SK-N-SH (cell line): ENCODE measurements around the gene BOD1L1. TPM values are rescaled to one million over a fixed set of nuclear protein-coding genes. Genes with fewer than 3 reads are reported as not detected.

Experiments used
- CTCF ChIA-PET: fragments of 300-600, 350-600 bp; formaldehyde crosslinking; extraction: SDS; loops from one replicate; lab custom pipeline; 2021; lab: Yijun Ruan, JAX
- POLR2A ChIA-PET: fragments of 350-600 bp; sonication (Branson Sonifier 250); formaldehyde crosslinking; extraction: SDS; loops from one replicate; lab custom pipeline; 2020; ENCODE audit warnings: antibody characterized with exemption, inconsistent platforms; lab: Yijun Ruan, JAX
- DNase-seq: peaks from one replicate; pipeline ENCODE4 v3.0.0; 2012
- H2AFZ ChIP-seq: fragments of 200-600 bp; sonication (generic); 2 replicates; pipeline ENCODE4 v1.8.1; 2016; ENCODE audit warnings: antibody characterized with exemption, mild to moderate bottlenecking, low read depth
- H3F3A ChIP-seq: fragments of 200-600 bp; sonication (generic); replicated peaks from 2 replicates; pipeline ENCODE3; 2016; ENCODE audit warnings: antibody characterized with exemption, mild to moderate bottlenecking; ENCODE audit not compliant: insufficient read depth
- H3K27ac ChIP-seq, 2 experiments: fragments of 200-500 bp in 1 of 2; fragments of 200-600 bp in 1 of 2; sonication (Bioruptor generic) in 1 of 2; sonication (generic), shearing (Covaris generic) in 1 of 2; 2 replicates each; pipeline versions ENCODE4 v1.5.1 to v1.6.1; 2014 to 2016; ENCODE audit warnings: low read depth in 2 of 2, inconsistent platforms in 1 of 2, low read length in 1 of 2, mild to moderate bottlenecking in 1 of 2, mixed read lengths in 1 of 2
- H3K27me3 ChIP-seq: fragments of 200-600 bp; sonication (generic), shearing (Covaris generic); 2 replicates; pipeline ENCODE4 v1.6.1; 2016; ENCODE audit warnings: mixed run types; ENCODE audit not compliant: insufficient read depth
- H3K36me3 ChIP-seq, 2 experiments: fragments of 200-500 bp in 1 of 2; fragments of 200-600 bp in 1 of 2; sonication (Bioruptor generic) in 1 of 2; sonication (generic) in 1 of 2; replicated peaks in 1 of 2; 2 replicates each; pipeline versions ENCODE3 to v1.5.1; 2014 to 2016; ENCODE audit warnings: low read length in 1 of 2, mild to moderate bottlenecking in 1 of 2; ENCODE audit not compliant: insufficient read depth in 2 of 2, control insufficient read depth in 1 of 2
- H3K4me1 ChIP-seq, 2 experiments: fragments of 200-500 bp in 1 of 2; fragments of 200-600 bp in 1 of 2; sonication (Bioruptor generic) in 1 of 2; sonication (generic), shearing (Covaris generic) in 1 of 2; 2 replicates each; pipeline versions ENCODE4 v1.5.1 to v1.6.1; 2014 to 2016; ENCODE audit warnings: low read depth in 1 of 2, low read length in 1 of 2, mixed run types in 1 of 2; ENCODE audit not compliant: insufficient read depth in 2 of 2, control insufficient read depth in 1 of 2
- H3K4me2 ChIP-seq: fragments of 200-600 bp; sonication (generic), shearing (Covaris generic); 2 replicates; pipeline ENCODE4 v1.6.1; 2017; ENCODE audit warnings: mixed run types
- H3K4me3 ChIP-seq, 2 experiments: fragments of 200-500 bp in 1 of 2; fragments of 200-600 bp in 1 of 2; sonication (Bioruptor generic) in 1 of 2; sonication (generic), shearing (Covaris generic) in 1 of 2; 2 replicates each; pipeline versions ENCODE4 v1.5.1 to v1.8.1; 2014 to 2016; ENCODE audit warnings: low read depth in 2 of 2, inconsistent platforms in 1 of 2, low read length in 1 of 2, mild to moderate bottlenecking in 1 of 2, mixed read lengths in 1 of 2, moderate library complexity in 1 of 2
- H3K79me2 ChIP-seq: fragments of 200-600 bp; sonication (generic); 2 replicates; pipeline ENCODE4 v1.8.1; 2017; ENCODE audit warnings: mild to moderate bottlenecking; ENCODE audit not compliant: insufficient read depth
- H3K9ac ChIP-seq: fragments of 200-600 bp; sonication (generic); 2 replicates; pipeline ENCODE4 v1.6.1; 2017; ENCODE audit warnings: mixed run types
- H3K9me2 ChIP-seq: fragments of 200-600 bp; sonication (generic); 2 replicates; pipeline ENCODE4 v1.6.1; 2017; ENCODE audit warnings: mixed run types
- H3K9me3 ChIP-seq: fragments of 200-600 bp; sonication (generic); 2 replicates; pipeline ENCODE4 v1.6.1; 2017; ENCODE audit warnings: mixed run types, mild to moderate bottlenecking, moderate library complexity
- H4K20me1 ChIP-seq: fragments of 200-600 bp; sonication (generic); 2 replicates; pipeline ENCODE4 v1.6.1; 2017; ENCODE audit warnings: mild to moderate bottlenecking, mixed run types; ENCODE audit not compliant: insufficient read depth
- CTCF ChIP-seq: fragments of 200-600 bp; sonication (generic); IDR thresholded peaks from 2 replicates; pipeline ENCODE4 v1.6.1; 2017; ENCODE audit warnings: antibody characterized with exemption, mild to moderate bottlenecking, moderate library complexity
- ELF1 ChIP-seq: IDR thresholded peaks from 2 replicates; pipeline ENCODE4 v1.4.0; 2012
- FOSL2 ChIP-seq: IDR thresholded peaks from 2 replicates; pipeline ENCODE4 v1.4.0; 2012; ENCODE audit warnings: low read depth, mild to moderate bottlenecking, moderate library complexity, borderline replicate concordance
- FOXJ3 ChIP-seq: sonication (generic); formaldehyde crosslinking; IDR thresholded peaks from 2 replicates; pipeline ENCODE4 v1.5.1; 2020; ENCODE audit warnings: mild to moderate bottlenecking, missing genetic modification reagents
- FOXM1 ChIP-seq: IDR thresholded peaks from 2 replicates; pipeline ENCODE4 v1.4.0; 2012; ENCODE audit warnings: low read depth, mild to moderate bottlenecking
- GATA2 ChIP-seq: sonication (generic); formaldehyde crosslinking; IDR thresholded peaks from 2 replicates; pipeline ENCODE4 v1.5.0; 2020; ENCODE audit warnings: mild to moderate bottlenecking, missing genetic modification reagents
- JUND ChIP-seq: IDR thresholded peaks from 2 replicates; pipeline ENCODE4 v1.4.0; 2012
- MAX ChIP-seq: IDR thresholded peaks from 2 replicates; pipeline ENCODE4 v1.4.0; 2012; ENCODE audit warnings: low read depth
- MXI1 ChIP-seq: IDR thresholded peaks from 2 replicates; pipeline ENCODE4 v1.6.1; 2012; ENCODE audit warnings: mild to moderate bottlenecking, low read depth, low read length, improper control_type of control experiment
- NFIC ChIP-seq: IDR thresholded peaks from 2 replicates; pipeline ENCODE4 v1.4.0; 2012; ENCODE audit warnings: borderline replicate concordance
- NRF1 ChIP-seq: IDR thresholded peaks from 2 replicates; pipeline ENCODE4 v1.6.1; 2012; ENCODE audit warnings: low read depth, mild to moderate bottlenecking, low read length
- POLR2AphosphoS5 ChIP-seq: IDR thresholded peaks from 2 replicates; pipeline ENCODE4 v1.6.1; 2012; ENCODE audit warnings: low read depth, low read length
- RAD21 ChIP-seq: IDR thresholded peaks from 2 replicates; pipeline ENCODE4 v1.6.1; 2012; ENCODE audit warnings: mild to moderate bottlenecking, low read length
- RFX5 ChIP-seq: IDR thresholded peaks from 2 replicates; pipeline ENCODE4 v1.6.1; 2012; ENCODE audit warnings: mild to moderate bottlenecking, improper control_type of control experiment, low read length
- SMC3 ChIP-seq: IDR thresholded peaks from 2 replicates; pipeline ENCODE4 v1.6.1; 2012; ENCODE audit warnings: low read depth, low read length, improper control_type of control experiment
- TAF1 ChIP-seq: IDR thresholded peaks from 2 replicates; pipeline ENCODE4 v1.6.1; 2012; ENCODE audit warnings: low read depth, mild to moderate bottlenecking, low read length, moderate library complexity, borderline replicate concordance
- TEAD4 ChIP-seq: IDR thresholded peaks from 2 replicates; pipeline ENCODE4 v1.4.0; 2012; ENCODE audit warnings: mild to moderate bottlenecking, borderline replicate concordance; ENCODE audit not compliant: insufficient read depth
- ZBTB33 ChIP-seq: IDR thresholded peaks from 2 replicates; pipeline ENCODE4 v1.4.0; 2012; ENCODE audit warnings: low read depth, borderline replicate concordance
- WGBS: methylation state at CpG from one replicate; pipeline ENCODE4 v1.1.6; 2017; ENCODE audit warnings: low lambda C conversion rate; 5-methylcytosine and 5-hydroxymethylcytosine counted together
- polyA plus RNA-seq, 3 experiments: library from polyadenylated mRNA; depleted of rRNA; stranded (reverse); fragments of >200 nt; gene quantifications; 2 replicates each; pipeline ENCODE4 v1.2.3, GENCODE V29; 2012

Gene BOD1L1
- polyA plus RNA-seq, 1 of the 3 experiments (the other 2 are of a cell fraction), result 12.5 TPM

GRCh38 chr4:13530823-13531624 lies 96.5 kb downstream of the BOD1L1 start:
- no peaks in the 10 kb centered on the region; a peak in 1 of 4 replicates for H3K4me1 ChIP-seq
- 17% methylated on average over 35 of the region's 35 CpGs for WGBS
- H3K79me2 ChIP-seq, result no peaks in the 10 kb centered on the region
- no peak overlapping the region for H3K9ac ChIP-seq
- no peaks in the 10 kb centered on the region for H3K9me2 ChIP-seq
- no peak overlapping the region for H3K27ac ChIP-seq
- TF ChIP-seq POLR2AphosphoS5, result no peak
- no peak for TF ChIP-seq NFIC
- TF ChIP-seq GATA2 (CRISPR knock-in tag), result no peak
- TF ChIP-seq RFX5, result no peak
- TF ChIP-seq TAF1, result no peak
- no peak for TF ChIP-seq SMC3
- no peak for TF ChIP-seq FOSL2
- H2AFZ ChIP-seq, result no peak overlapping the region
- no peaks in the 10 kb centered on the region for H4K20me1 ChIP-seq
- no peaks in the 10 kb centered on the region for H3K9me3 ChIP-seq
- peaks cover 3% of the 10 kb centered on the region for H3F3A ChIP-seq
- ChIA-PET CTCF (interaction anchor here (1.1 to 2.2 kb wide), 6 partner anchors 9 to 679 kb away, joined by 3 to 8 read pairs (median 5); no protein-coding TSS in a partner anchor), POLR2A (no interaction called here)
- peaks cover 92% of the 10 kb centered on the region for H3K27me3 ChIP-seq
- peak; percentile 22 for DNase-seq
- H3K36me3 ChIP-seq, result no peaks in the 10 kb centered on the region
- no peak overlapping the region for H3K4me2 ChIP-seq
- no peak overlapping the region for H3K4me3 ChIP-seq

GRCh38 chr4:13529128-13529919 lies 98.2 kb downstream of the BOD1L1 start:
- no peak overlapping the region for H3K9ac ChIP-seq
- H3K4me2 ChIP-seq, result peak overlapping the region; percentile 16; the same call in 1 of the 2 replicates
- peak; percentile 30 for DNase-seq
- no peaks in the 10 kb centered on the region for H3K79me2 ChIP-seq
- 18% methylated on average over 35 of the region's 37 CpGs for WGBS
- no peak overlapping the region for H3K4me3 ChIP-seq
- no peaks in the 10 kb centered on the region for H3K9me2 ChIP-seq
- no peak for TF ChIP-seq FOSL2
- no peak for TF ChIP-seq JUND
- TF ChIP-seq MAX, result no peak
- TF ChIP-seq SMC3, result no peak
- TF ChIP-seq ZBTB33, result no peak
- TF ChIP-seq NRF1, result no peak
- TF ChIP-seq CTCF, result no peak
- no peak for TF ChIP-seq POLR2AphosphoS5
- no peak for TF ChIP-seq RAD21
- no peak for TF ChIP-seq TAF1
- no peak for TF ChIP-seq FOXJ3 (CRISPR knock-in tag)
- TF ChIP-seq MXI1, result no peak
- TF ChIP-seq RFX5, result no peak
- no peak for TF ChIP-seq NFIC
- no peak for TF ChIP-seq TEAD4
- TF ChIP-seq FOXM1, result no peak
- no peak for TF ChIP-seq ELF1
- no peaks in the 10 kb centered on the region; the same call in 1 of the 2 replicates for H3K9me3 ChIP-seq
- H3F3A ChIP-seq, result peaks cover 3% of the 10 kb centered on the region
- CTCF ChIA-PET, result interaction anchor here (1.1 to 2.2 kb wide), 3 partner anchors 10 to 19 kb away, joined by 3 to 8 read pairs (median 7); no protein-coding TSS in a partner anchor
- H4K20me1 ChIP-seq, result no peaks in the 10 kb centered on the region
- H2AFZ ChIP-seq, result no peak overlapping the region
- H3K27me3 ChIP-seq, result peaks cover 93% of the 10 kb centered on the region
- no peak overlapping the region for H3K27ac ChIP-seq
- POLR2A ChIA-PET, result no interaction called here
- H3K36me3 ChIP-seq, result no peaks in the 10 kb centered on the region
- no peaks in the 10 kb centered on the region; a peak in 1 of 4 replicates for H3K4me1 ChIP-seq
